Coronary artery (tissue), 2 donors: Measurements from ENCODE around the gene CCNJL.

Source experiments
- DNase-seq: peaks from one replicate; pipeline ENCODE4 v3.0.0-alpha.2; 2017; ENCODE audit warnings: low spot score
- H3K27ac ChIP-seq, 2 donors: fragments of 200-600 bp; sonication (generic); one replicate each; pipeline ENCODE4 v1.5.1; 2016 to 2019
- H3K4me3 ChIP-seq: fragments of 200-600 bp; sonication (generic); 2 replicates; pipeline ENCODE4 v1.5.1; 2016; ENCODE audit warnings: mild to moderate bottlenecking, moderate library complexity
- CTCF ChIP-seq: fragments of 200-600 bp; sonication (generic); IDR thresholded peaks from one replicate; pipeline ENCODE4 v1.5.1; 2019; ENCODE audit warnings: antibody characterized with exemption

Gene CCNJL

GRCh38 chr5:160312134-160312959 lies at the start of gene CCNJL:
Gene CCNJL, minus strand, starts transcription at chr5:160312564. Its CDS starts 641 bp downstream, at chr5:160311923.
- no peak for TF ChIP-seq CTCF
- Histone ChIP-seq H3K4me3 (peak within 1 kb of the TSS; percentile 90), H3K27ac (no peak within 1 kb of the TSS)
- no peak for DNase-seq

GRCh38 chr5:160361624-160362228 lies 49.4 kb upstream of the CCNJL start:
- no peak for TF ChIP-seq CTCF
- DNase-seq = no peak
- peak overlapping the region in 1 of 2 donors; percentile 78 for H3K27ac ChIP-seq
- H3K4me3 ChIP-seq = no peak overlapping the region

- DNase-seq = no peak
- TF ChIP-seq CTCF = no peak
- peak overlapping the region; percentile 55 to 81 for H3K27ac ChIP-seq
- H3K4me3 ChIP-seq = no peak overlapping the region
These were observed 47.9 kb upstream of the CCNJL start for GRCh38 chr5:160360310-160360709.

GRCh38 chr5:160359816-160360215 lies 47.5 kb upstream of the CCNJL start:
- no peak for TF ChIP-seq CTCF
- H3K27ac ChIP-seq = peak overlapping the region; percentile 55 to 81
- DNase-seq = no peak
- H3K4me3 ChIP-seq = no peak overlapping the region

- DNase-seq = no peak
- H3K27ac ChIP-seq = peak overlapping the region in 1 of 2 donors; percentile 90
- no peak for TF ChIP-seq CTCF
- no peak overlapping the region for H3K4me3 ChIP-seq
These were observed 46.9 kb upstream of the CCNJL start for GRCh38 chr5:160359242-160359641.

- TF ChIP-seq CTCF = no peak
- Histone ChIP-seq H3K27ac (peak overlapping the region; percentile 84 to 90), H3K4me3 (peak overlapping the region; percentile 51)
- peak; percentile 82 for DNase-seq
These were observed 45.6 kb upstream of the CCNJL start for GRCh38 chr5:160357861-160358411.
